Stimulated activated naive CD8-positive, alpha-beta T cell treated with anti-CD3 and anti-CD28 coated beads, Interleukin-15, Interleukin-2, amounts not matched to agents 100 ng/mL and 50 ng/mL, for 24 hours (primary cell): ENCODE data around the gene ATP9B.
A peak's percentile ranks its signal among the peaks of the same experiment; 100 is the strongest.
"Not testable (repeated sequence)": the region's sequence is repeated elsewhere in the genome, so short reads cannot be mapped to it uniquely, and the experiment has no call there.

ENCODE experiments used
- H3K27ac Mint-ChIP-seq: one replicate; pipeline ENCODE4 v1.8.0; 2021; ENCODE audit warnings: mild to moderate bottlenecking, mixed read lengths
- H3K27me3 Mint-ChIP-seq: one replicate; pipeline ENCODE4 v1.8.0; 2021; ENCODE audit warnings: mixed read lengths
- H3K36me3 Mint-ChIP-seq: one replicate; pipeline ENCODE4 v1.8.0; 2021; ENCODE audit warnings: low read depth, mixed read lengths
- H3K4me1 Mint-ChIP-seq: one replicate; pipeline ENCODE4 v1.8.0; 2021; ENCODE audit warnings: low read depth, mixed read lengths
- H3K4me3 Mint-ChIP-seq: one replicate; pipeline ENCODE4 v1.8.0; 2021; ENCODE audit warnings: mild to moderate bottlenecking, mixed read lengths
- H3K9me3 Mint-ChIP-seq: one replicate; pipeline ENCODE4 v1.8.0; 2021; ENCODE audit warnings: mixed read lengths

The ATP9B gene

GRCh38 chr18:79248495-79249060, 179.4 kb downstream of the ATP9B start:
- Mint-ChIP-seq H3K27me3 (no peaks in the 10 kb centered on the region), H3K36me3 (no peaks in the 10 kb centered on the region), H3K9me3 (no peaks in the 10 kb centered on the region), H3K27ac (no peak overlapping the region), H3K4me3 (no peak overlapping the region), H3K4me1 (peaks cover 26% of the 10 kb centered on the region)

GRCh38 chr18:79250301-79250981, 181.2 kb downstream of the ATP9B start:
- H3K9me3 Mint-ChIP-seq = no peaks in the 10 kb centered on the region
- H3K27ac Mint-ChIP-seq = no peak overlapping the region
- no peaks in the 10 kb centered on the region for H3K27me3 Mint-ChIP-seq
- H3K4me3 Mint-ChIP-seq = no peak overlapping the region
- H3K4me1 Mint-ChIP-seq = peaks cover 26% of the 10 kb centered on the region
- peaks cover 14% of the 10 kb centered on the region for H3K36me3 Mint-ChIP-seq

- Mint-ChIP-seq H3K27ac (no peak overlapping the region), H3K4me1 (peaks cover 26% of the 10 kb centered on the region), H3K27me3 (no peaks in the 10 kb centered on the region), H3K9me3 (no peaks in the 10 kb centered on the region), H3K36me3 (peaks cover 17% of the 10 kb centered on the region), H3K4me3 (no peak overlapping the region)
Measured at GRCh38 chr18:79251021-79251420, 181.8 kb downstream of the ATP9B start.

- no peak overlapping the region for H3K27ac Mint-ChIP-seq
- H3K36me3 Mint-ChIP-seq = peaks cover 22% of the 10 kb centered on the region
- no peaks in the 10 kb centered on the region for H3K27me3 Mint-ChIP-seq
- H3K4me1 Mint-ChIP-seq = peaks cover 20% of the 10 kb centered on the region
- no peaks in the 10 kb centered on the region for H3K9me3 Mint-ChIP-seq
- no peak overlapping the region for H3K4me3 Mint-ChIP-seq
Measured at GRCh38 chr18:79252904-79253633, 183.9 kb downstream of the ATP9B start.

GRCh38 chr18:79257480-79257879, 188.3 kb downstream of the ATP9B start:
- H3K4me1 Mint-ChIP-seq = no peaks in the 10 kb centered on the region
- H3K36me3 Mint-ChIP-seq = peaks cover 42% of the 10 kb centered on the region
- no peaks in the 10 kb centered on the region for H3K27me3 Mint-ChIP-seq
- no peak overlapping the region for H3K4me3 Mint-ChIP-seq
- no peaks in the 10 kb centered on the region for H3K9me3 Mint-ChIP-seq
- H3K27ac Mint-ChIP-seq = no peak overlapping the region

- H3K4me3 Mint-ChIP-seq = no peak overlapping the region
- H3K36me3 Mint-ChIP-seq = peaks cover 45% of the 10 kb centered on the region
Measured at GRCh38 chr18:79258447-79258846, 189.3 kb downstream of the ATP9B start.

GRCh38 chr18:79259218-79259617, 190.0 kb downstream of the ATP9B start:
- H3K4me1 Mint-ChIP-seq = no peaks in the 10 kb centered on the region
- no peaks in the 10 kb centered on the region for H3K9me3 Mint-ChIP-seq
- H3K36me3 Mint-ChIP-seq = peaks cover 48% of the 10 kb centered on the region
- H3K4me3 Mint-ChIP-seq = no peak overlapping the region
- H3K27me3 Mint-ChIP-seq = no peaks in the 10 kb centered on the region
- H3K27ac Mint-ChIP-seq = no peak overlapping the region

More at GRCh38 chr18:79258447-79258846, 189.3 kb downstream of the ATP9B start:
- no peaks in the 10 kb centered on the region for H3K4me1 Mint-ChIP-seq
- H3K27ac Mint-ChIP-seq = no peak overlapping the region
- H3K27me3 Mint-ChIP-seq = no peaks in the 10 kb centered on the region
- H3K9me3 Mint-ChIP-seq = no peaks in the 10 kb centered on the region

- no peak overlapping the region for H3K27ac Mint-ChIP-seq
- H3K9me3 Mint-ChIP-seq = no peaks in the 10 kb centered on the region
- H3K4me1 Mint-ChIP-seq = no peaks in the 10 kb centered on the region
- no peaks in the 10 kb centered on the region for H3K27me3 Mint-ChIP-seq
- no peak overlapping the region for H3K4me3 Mint-ChIP-seq
- H3K36me3 Mint-ChIP-seq = peaks cover 48% of the 10 kb centered on the region
Measured at GRCh38 chr18:79260023-79260422, 190.8 kb downstream of the ATP9B start.

- Mint-ChIP-seq H3K36me3 (peaks cover 48% of the 10 kb centered on the region), H3K4me3 (no peak overlapping the region), H3K9me3 (peaks cover 2% of the 10 kb centered on the region), H3K4me1 (no peaks in the 10 kb centered on the region), H3K27me3 (no peaks in the 10 kb centered on the region), H3K27ac (no peak overlapping the region)
Measured at GRCh38 chr18:79260510-79260909, 191.3 kb downstream of the ATP9B start.

GRCh38 chr18:79265068-79265467, 195.9 kb downstream of the ATP9B start:
- not testable (repeated sequence) for H3K9me3 Mint-ChIP-seq, H3K27ac Mint-ChIP-seq, H3K4me1 Mint-ChIP-seq, H3K27me3 Mint-ChIP-seq, H3K4me3 Mint-ChIP-seq
- H3K36me3 Mint-ChIP-seq = peaks cover 60% of the 10 kb centered on the region

- peaks cover 49% of the 10 kb centered on the region for H3K36me3 Mint-ChIP-seq
- peaks cover 16% of the 10 kb centered on the region for H3K4me1 Mint-ChIP-seq
- H3K27me3 Mint-ChIP-seq, H3K27ac Mint-ChIP-seq, H3K9me3 Mint-ChIP-seq, H3K4me3 Mint-ChIP-seq: not testable (repeated sequence)
Measured at GRCh38 chr18:79271812-79272211, 202.6 kb downstream of the ATP9B start.

- H3K4me3 Mint-ChIP-seq = no peak overlapping the region
- peaks cover 51% of the 10 kb centered on the region for H3K36me3 Mint-ChIP-seq
- no peaks in the 10 kb centered on the region for H3K27me3 Mint-ChIP-seq
- H3K9me3 Mint-ChIP-seq = no peaks in the 10 kb centered on the region
- H3K27ac Mint-ChIP-seq = no peak overlapping the region
- H3K4me1 Mint-ChIP-seq = peaks cover 16% of the 10 kb centered on the region
Measured at GRCh38 chr18:79272916-79273315, 203.7 kb downstream of the ATP9B start.

- Mint-ChIP-seq H3K9me3 (no peaks in the 10 kb centered on the region), H3K4me1 (peaks cover 16% of the 10 kb centered on the region), H3K27me3 (no peaks in the 10 kb centered on the region), H3K27ac (no peak overlapping the region), H3K4me3 (no peak overlapping the region), H3K36me3 (peaks cover 44% of the 10 kb centered on the region)
Measured at GRCh38 chr18:79274823-79275222, 205.6 kb downstream of the ATP9B start.

- Mint-ChIP-seq H3K27me3 (no peaks in the 10 kb centered on the region), H3K27ac (no peak overlapping the region), H3K4me3 (no peak overlapping the region), H3K4me1 (peaks cover 16% of the 10 kb centered on the region), H3K9me3 (no peaks in the 10 kb centered on the region), H3K36me3 (peaks cover 48% of the 10 kb centered on the region)
Measured at GRCh38 chr18:79275461-79275860, 206.3 kb downstream of the ATP9B start.

- no peaks in the 10 kb centered on the region for H3K27me3 Mint-ChIP-seq
- H3K9me3 Mint-ChIP-seq = no peaks in the 10 kb centered on the region
- H3K4me1 Mint-ChIP-seq = peaks cover 16% of the 10 kb centered on the region
- H3K36me3 Mint-ChIP-seq = peaks cover 45% of the 10 kb centered on the region
- peak overlapping the region; percentile 17 for H3K27ac Mint-ChIP-seq
- H3K4me3 Mint-ChIP-seq = no peak overlapping the region
Measured at GRCh38 chr18:79275992-79276391, 206.8 kb downstream of the ATP9B start.
